H1 (cell line): ENCODE measurements around the gene PSAP. TPM values are rescaled to one million over a fixed set of nuclear protein-coding genes. Genes with fewer than 3 reads are reported as not detected.

Experiments used
- CTCF ChIA-PET: fragments of 300-600 bp; sonication (Branson Sonifier 250); formaldehyde crosslinking; loops from one replicate; lab custom pipeline; 2021; ENCODE audit not compliant: partially characterized antibody; lab: Charles Lee
- POLR2A ChIA-PET: fragments of 300-600 bp; sonication (Branson Sonifier 250); formaldehyde crosslinking; loops from one replicate; lab custom pipeline; 2021; ENCODE audit warnings: inconsistent platforms; ENCODE audit not compliant: partially characterized antibody; lab: Charles Lee
- DNase-seq, 2 experiments: peaks; one replicate each; pipeline versions ENCODE4 v3.0.0 to v3.0.0-alpha.2; 2010 to 2022; ENCODE audit warnings: low spot score in 2 of 2, low read depth in 1 of 2, mixed read lengths in 1 of 2
- FAIRE-seq: peaks from 2 replicates; lab custom pipeline; 2011; peaks lifted over from hg19 to GRCh38; lab: Jason Lieb, UNC
- H2AFZ ChIP-seq: 2 replicates; pipeline ENCODE4 v1.8.1; 2012; ENCODE audit warnings: low read length, inconsistent platforms
- H2AK5ac ChIP-seq: 2 replicates; pipeline ENCODE4 v1.6.1; 2013; ENCODE audit warnings: low read depth, low read length
- H2BK120ac ChIP-seq: replicated peaks from 2 replicates; pipeline ENCODE3; 2013; ENCODE audit warnings: low read depth, low read length, inconsistent platforms
- H2BK12ac ChIP-seq: 2 replicates; pipeline ENCODE4 v1.6.1; 2013; ENCODE audit warnings: low read depth, low read length
- H2BK15ac ChIP-seq: 2 replicates; pipeline ENCODE4 v1.6.1; 2013; ENCODE audit warnings: low read length
- H2BK20ac ChIP-seq: 2 replicates; pipeline ENCODE4 v1.6.1; 2013; ENCODE audit warnings: low read length
- H2BK5ac ChIP-seq: 2 replicates; pipeline ENCODE4 v1.6.1; 2013; ENCODE audit warnings: low read depth, low read length
- H3K14ac ChIP-seq: 2 replicates; pipeline ENCODE4 v1.6.1; 2013; ENCODE audit warnings: inconsistent platforms; ENCODE audit not compliant: insufficient read length
- H3K18ac ChIP-seq: 2 replicates; pipeline ENCODE4 v1.6.1; 2013; ENCODE audit warnings: low read length; ENCODE audit errors: extremely low read depth
- H3K23ac ChIP-seq: 2 replicates; pipeline ENCODE4 v1.6.1; 2013; ENCODE audit warnings: inconsistent platforms; ENCODE audit not compliant: insufficient read length
- H3K23me2 ChIP-seq: 2 replicates; pipeline ENCODE4 v1.6.1; 2013; ENCODE audit warnings: low read depth, low read length
- H3K27ac ChIP-seq: 2 replicates; pipeline ENCODE4 v1.6.1; 2011; ENCODE audit warnings: low read depth, low read length, inconsistent platforms
- H3K27me3 ChIP-seq, 4 experiments: replicated peaks in 1 of 4; 1 replicate in 1 of 4; 2 replicates in 3 of 4; pipeline versions ENCODE4 v1.6.1 to v1.8.1; 2011 to 2013; ENCODE audit warnings: low read length in 3 of 4, mild to moderate bottlenecking in 3 of 4, inconsistent platforms in 2 of 4, mixed read lengths in 2 of 4, moderate library complexity in 1 of 4; ENCODE audit not compliant: control insufficient read depth in 3 of 4, insufficient read depth in 3 of 4; ENCODE audit errors: extremely low read depth in 1 of 4
- H3K36me3 ChIP-seq, 4 experiments: 2 replicates each; pipeline versions ENCODE4 v1.6.1 to v1.8.1; 2011 to 2013; ENCODE audit warnings: mild to moderate bottlenecking in 4 of 4, low read length in 3 of 4, moderate library complexity in 2 of 4, control low read depth in 1 of 4, inconsistent platforms in 1 of 4; ENCODE audit not compliant: insufficient read depth in 4 of 4, control insufficient read depth in 2 of 4
- H3K4ac ChIP-seq: replicated peaks from 2 replicates; pipeline ENCODE3; 2013; ENCODE audit warnings: low read length, low read depth, mixed read lengths, inconsistent platforms; ENCODE audit not compliant: insufficient read length
- H3K4me1 ChIP-seq, 4 experiments: replicated peaks in 1 of 4; 1 replicate in 1 of 4; 2 replicates in 3 of 4; pipeline versions ENCODE4 v1.6.1 to v1.8.1; 2011 to 2013; ENCODE audit warnings: low read length in 3 of 4, inconsistent platforms in 2 of 4, mixed read lengths in 1 of 4; ENCODE audit not compliant: insufficient read depth in 4 of 4, control insufficient read depth in 3 of 4
- H3K4me2 ChIP-seq, 2 experiments: 2 replicates each; pipeline versions ENCODE4 v1.6.1 to v1.8.1; 2011 to 2013; ENCODE audit warnings: low read depth in 2 of 2, low read length in 2 of 2, control low read depth in 1 of 2, inconsistent platforms in 1 of 2, mild to moderate bottlenecking in 1 of 2; ENCODE audit not compliant: insufficient read depth in 1 of 2
- H3K4me3 ChIP-seq, 4 experiments: fragments of 200-600, 300-600 bp in 1 of 4; sonication (generic), shearing (Covaris generic), sonication (Bioruptor Twin) in 1 of 4; 2 replicates each; pipeline versions ENCODE4 v1.5.1 to v1.8.1; 2011 to 2016; ENCODE audit warnings: low read length in 4 of 4, low read depth in 3 of 4, control low read depth in 2 of 4, inconsistent platforms in 2 of 4, mild to moderate bottlenecking in 2 of 4, mixed read lengths in 1 of 4, moderate library complexity in 1 of 4; ENCODE audit not compliant: insufficient read depth in 2 of 4; ENCODE audit errors: extremely low read depth in 1 of 4
- H3K56ac ChIP-seq: replicated peaks from 2 replicates; pipeline ENCODE3; 2013; ENCODE audit warnings: low read depth, mild to moderate bottlenecking, mixed read lengths, low read length, inconsistent platforms; ENCODE audit not compliant: insufficient read length
- H3K79me1 ChIP-seq: 2 replicates; pipeline ENCODE4 v1.6.1; 2013; ENCODE audit warnings: low read depth, low read length, control low read depth
- H3K79me2 ChIP-seq, 2 experiments: 2 replicates each; pipeline versions ENCODE4 v1.6.1 to v1.8.1; 2012 to 2013; ENCODE audit warnings: low read length in 2 of 2, mild to moderate bottlenecking in 2 of 2, inconsistent platforms in 1 of 2; ENCODE audit not compliant: insufficient read depth in 2 of 2, control insufficient read depth in 1 of 2
- H3K9ac ChIP-seq, 4 experiments: replicated peaks in 1 of 4; 1 replicate in 1 of 4; 2 replicates in 3 of 4; pipeline versions ENCODE4 v1.6.1 to v1.8.1; 2011 to 2013; ENCODE audit warnings: low read depth in 3 of 4, low read length in 3 of 4, control low read depth in 2 of 4, mild to moderate bottlenecking in 2 of 4, moderate library complexity in 2 of 4, inconsistent platforms in 1 of 4; ENCODE audit errors: extremely low read depth in 1 of 4
- H3K9me3 ChIP-seq, 2 experiments: 2 replicates each; pipeline versions ENCODE4 v1.6.1 to v1.8.1; 2012 to 2013; ENCODE audit warnings: mild to moderate bottlenecking in 2 of 2, moderate library complexity in 2 of 2, control low read depth in 1 of 2, inconsistent platforms in 1 of 2, low read depth in 1 of 2, low read length in 1 of 2, mixed read lengths in 1 of 2; ENCODE audit not compliant: insufficient read depth in 2 of 2
- H4K20me1 ChIP-seq, 2 experiments: replicated peaks in 1 of 2; 2 replicates each; pipeline versions ENCODE3 to v1.8.1; 2011 to 2013; ENCODE audit warnings: inconsistent platforms in 2 of 2, low read length in 2 of 2, mild to moderate bottlenecking in 1 of 2; ENCODE audit not compliant: insufficient read depth in 2 of 2, control insufficient read depth in 1 of 2
- H4K5ac ChIP-seq: 2 replicates; pipeline ENCODE4 v1.6.1; 2013; ENCODE audit warnings: low read length, low read depth, mixed read lengths, inconsistent platforms; ENCODE audit not compliant: insufficient read length
- H4K8ac ChIP-seq: 2 replicates; pipeline ENCODE4 v1.8.0; 2013; ENCODE audit warnings: mild to moderate bottlenecking, moderate library complexity, low read length, inconsistent platforms; ENCODE audit not compliant: insufficient read depth; ENCODE audit errors: extremely low read depth
- H4K91ac ChIP-seq: replicated peaks from 2 replicates; pipeline ENCODE3; 2013; ENCODE audit warnings: low read length, mixed read lengths, inconsistent platforms; ENCODE audit not compliant: insufficient read length
- PHF8 ChIP-seq: fragments of 200-600 bp; sonication (generic); conservative IDR thresholded peaks from 2 replicates; pipeline ENCODE4 v1.7.1; 2012; ENCODE audit warnings: low read depth, mild to moderate bottlenecking, inconsistent platforms, low read length, moderate library complexity
- WGBS, 2 experiments: shearing (Covaris generic) in 1 of 2; methylation state at CpG; one replicate each; pipeline versions ENCODE4 v1.1.6 to v1.1.7; 2013 to 2015; ENCODE audit warnings: low lambda C conversion rate in 2 of 2, mixed read lengths in 2 of 2, inconsistent platforms in 1 of 2, low coverage in 1 of 2, missing lambda C conversion rate in 1 of 2; ENCODE audit not compliant: insufficient replicate concordance in 2 of 2, insufficient coverage in 1 of 2, insufficient read length in 1 of 2; ENCODE audit errors: extremely low coverage in 1 of 2, missing lambda C conversion rate in 1 of 2; 5-methylcytosine and 5-hydroxymethylcytosine counted together
- polyA plus RNA-seq, 7 experiments: library from polyadenylated mRNA; depleted of rRNA in 3 of 7; stranded (reverse) in 5 of 7; unstranded in 2 of 7; fragments of >200 nt in 5 of 7; fragments of 200-250 nt in 2 of 7; gene quantifications; 1 replicate in 5 of 7; 2 replicates in 1 of 7; 4 replicates in 1 of 7; pipeline versions ENCODE4 v1.2.1 to v1.2.3, GENCODE V29; 2011 to 2013; ENCODE audit warnings: missing spikeins in 2 of 7, mixed read lengths in 2 of 7
- total RNA-seq: library from RNA; stranded (reverse); fragmentation: NEBNext Ultra II Directional; extraction: Animal tissue kit (Norgen Biotek cat#: 25700); gene quantifications from 2 replicates; pipeline ENCODE4 v1.2.1, GENCODE V29; 2021

The PSAP gene
- total and polyA plus RNA-seq, 2 of the 8 experiments (the other 6 are each of a cell fraction or from before 2014, with no cell fraction given), result 386 to 504 TPM

GRCh38 chr10:71774916-71775702, 75.9 kb downstream of the PSAP start:
- Histone ChIP-seq H4K20me1 (peaks cover 0 to 2% of the 10 kb centered on the region in 2 experiments), H2AK5ac (no peak overlapping the region), H3K4me3 (no peak overlapping the region), H3K79me2 (no peaks in the 10 kb centered on the region), H2BK15ac (no peak overlapping the region), H2BK120ac (no peak overlapping the region), H3K9me3 (0 out of 4 replicates have a peak, but pooled peaks cover 0 to 6% of the 10 kb centered on the region in 2 experiments), H3K23me2 (no peaks in the 10 kb centered on the region; the same call in 1 of the 2 replicates), H3K4me1 (peaks cover 0 to 7% (median under 1%) of the 10 kb centered on the region in 4 experiments; a peak in 3 of 7 replicates), H4K5ac (no peak overlapping the region), H3K27ac (no peak overlapping the region), H3K4me2 (no peak overlapping the region), H3K36me3 (no peaks in the 10 kb centered on the region), H3K9ac (no peak overlapping the region), H2BK5ac (no peak overlapping the region), H2BK20ac (no peak overlapping the region), H2AFZ (no peak overlapping the region), H3K56ac (no peak overlapping the region), H3K27me3 (peaks cover 3 to 23% (median 16%) of the 10 kb centered on the region in 4 experiments; a peak in 6 of 7 replicates), H3K23ac (no peak overlapping the region), H3K18ac (no peak overlapping the region), H2BK12ac (no peak overlapping the region), H3K14ac (no peak overlapping the region), H3K4ac (no peak overlapping the region), H4K91ac (peak overlapping the region; percentile 27), H3K79me1 (no peaks in the 10 kb centered on the region; the same call in 1 of the 2 replicates), H4K8ac (no peak overlapping the region; the same call in 1 of the 2 replicates)
- DNase-seq (no peak), FAIRE-seq (no peak)
- POLR2A ChIA-PET, result no interaction called here
- TF ChIP-seq PHF8, result no peak
- 87% methylated on average over 3 of the region's 3 CpGs; no CpG with 5 or more reads in 1 of the 2 experiments for WGBS, 2 experiments
- CTCF ChIA-PET, result interaction anchor here (0.6 to 7.1 kb wide), 11 partner anchors 8 to 982 kb away, joined by 3 to 44 read pairs (median 9); no protein-coding TSS in a partner anchor
